Left ventricle myocardium inferior (tissue), 1 donor: Measurements from ENCODE around the gene ODC1. TPM values are rescaled to one million over a fixed set of nuclear protein-coding genes. Genes with fewer than 3 reads are reported as not detected.
"Not testable (repeated sequence)": the region's sequence is repeated elsewhere in the genome, so short reads cannot be mapped to it uniquely, and the experiment has no call there.

ENCODE experiments used
- DNase-seq: peaks from one replicate; pipeline ENCODE4 v3.0.0-alpha.2; 2020
- H3K27ac ChIP-seq: fragments of 200-600 bp; replicated peaks from 2 replicates; pipeline ENCODE4 v1.8.0; 2021
- H3K27me3 ChIP-seq: fragments of 200-600 bp; 2 replicates; pipeline ENCODE4 v1.8.0; 2021; ENCODE audit warnings: low read depth
- H3K36me3 ChIP-seq: fragments of 200-600 bp; 2 replicates; pipeline ENCODE4 v1.8.0; 2021
- H3K4me1 ChIP-seq: fragments of 200-600 bp; 2 replicates; pipeline ENCODE4 v1.8.0; 2021
- H3K4me3 ChIP-seq: fragments of 200-600 bp; 2 replicates; pipeline ENCODE4 v1.8.0; 2021; ENCODE audit warnings: mild to moderate bottlenecking, moderate library complexity
- H3K9me3 ChIP-seq: fragments of 200-600 bp; replicated peaks from 2 replicates; pipeline ENCODE4 v1.8.0; 2021
- intact Hi-C: fragments of 100-400 bp; cut with micrococcal nuclease; formaldehyde crosslinking; loops from one replicate; pipeline ENCODE4 v1.11.0; 2022
- total RNA-seq: library from RNA; stranded (reverse); fragmentation: NEBNext Ultra II Directional; extraction: Animal tissue kit (Norgen Biotek cat#: 25700); gene quantifications from one replicate; pipeline ENCODE4 v1.2.1, GENCODE V29; 2021
- TF ChIP-seq, protein P1 (sequence below): fragments of 200-600 bp; IDR thresholded peaks from 2 replicates; pipeline ENCODE4 v1.8.0; 2021; ENCODE audit warnings: antibody characterized with exemption, mild to moderate bottlenecking, borderline replicate concordance
- donor health status: DM: no; HTN: yes; CAD: no; lungs with severe emphysema.

The ODC1 gene
- total RNA-seq, 1 donor from 2014 or later = 41.7 TPM

DNA sequence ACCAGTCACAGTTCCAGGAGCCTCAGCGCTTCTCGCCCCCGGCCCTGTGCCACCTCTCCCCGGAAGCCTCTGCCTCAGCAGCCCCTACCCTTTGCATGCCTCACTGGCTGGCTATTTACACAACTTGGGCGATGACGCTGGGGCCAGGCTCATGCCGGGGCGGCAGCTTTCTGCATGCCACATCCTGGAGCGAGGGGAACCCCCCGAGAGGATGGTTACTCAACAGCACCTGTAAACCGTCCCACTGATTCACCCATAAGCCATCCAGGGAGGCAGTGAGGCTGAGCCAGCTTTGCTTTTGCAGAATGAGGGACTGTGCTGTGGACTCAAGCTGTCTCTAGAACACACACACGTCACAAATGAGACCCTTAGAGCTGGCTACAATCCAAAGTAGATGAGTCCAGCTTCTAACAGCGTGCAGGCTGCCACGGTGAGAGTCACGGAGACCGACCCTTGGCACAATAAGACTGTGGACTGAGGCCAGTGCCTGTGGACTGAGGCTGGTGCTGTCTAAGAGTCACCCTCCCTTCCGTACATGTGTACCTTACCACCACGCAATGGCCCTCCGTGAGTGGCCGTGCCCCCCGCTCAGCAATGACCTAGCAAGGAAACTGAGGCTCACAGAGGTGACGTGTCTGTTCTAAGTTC is 45.6 kb upstream of the ODC1 start:
- Histone ChIP-seq H3K27me3 (peaks cover 85% of the 10 kb centered on the region), H3K4me3 (no peak overlapping the region), H3K36me3 (no peaks in the 10 kb centered on the region), H3K4me1 (no peaks in the 10 kb centered on the region), H3K9me3 (peaks cover 12% of the 10 kb centered on the region), H3K27ac (no peak overlapping the region)
- TF ChIP-seq, protein P1, sequence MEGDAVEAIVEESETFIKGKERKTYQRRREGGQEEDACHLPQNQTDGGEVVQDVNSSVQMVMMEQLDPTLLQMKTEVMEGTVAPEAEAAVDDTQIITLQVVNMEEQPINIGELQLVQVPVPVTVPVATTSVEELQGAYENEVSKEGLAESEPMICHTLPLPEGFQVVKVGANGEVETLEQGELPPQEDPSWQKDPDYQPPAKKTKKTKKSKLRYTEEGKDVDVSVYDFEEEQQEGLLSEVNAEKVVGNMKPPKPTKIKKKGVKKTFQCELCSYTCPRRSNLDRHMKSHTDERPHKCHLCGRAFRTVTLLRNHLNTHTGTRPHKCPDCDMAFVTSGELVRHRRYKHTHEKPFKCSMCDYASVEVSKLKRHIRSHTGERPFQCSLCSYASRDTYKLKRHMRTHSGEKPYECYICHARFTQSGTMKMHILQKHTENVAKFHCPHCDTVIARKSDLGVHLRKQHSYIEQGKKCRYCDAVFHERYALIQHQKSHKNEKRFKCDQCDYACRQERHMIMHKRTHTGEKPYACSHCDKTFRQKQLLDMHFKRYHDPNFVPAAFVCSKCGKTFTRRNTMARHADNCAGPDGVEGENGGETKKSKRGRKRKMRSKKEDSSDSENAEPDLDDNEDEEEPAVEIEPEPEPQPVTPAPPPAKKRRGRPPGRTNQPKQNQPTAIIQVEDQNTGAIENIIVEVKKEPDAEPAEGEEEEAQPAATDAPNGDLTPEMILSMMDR = no peak
- no peak for DNase-seq
- intact Hi-C loops = no loop called here

DNA sequence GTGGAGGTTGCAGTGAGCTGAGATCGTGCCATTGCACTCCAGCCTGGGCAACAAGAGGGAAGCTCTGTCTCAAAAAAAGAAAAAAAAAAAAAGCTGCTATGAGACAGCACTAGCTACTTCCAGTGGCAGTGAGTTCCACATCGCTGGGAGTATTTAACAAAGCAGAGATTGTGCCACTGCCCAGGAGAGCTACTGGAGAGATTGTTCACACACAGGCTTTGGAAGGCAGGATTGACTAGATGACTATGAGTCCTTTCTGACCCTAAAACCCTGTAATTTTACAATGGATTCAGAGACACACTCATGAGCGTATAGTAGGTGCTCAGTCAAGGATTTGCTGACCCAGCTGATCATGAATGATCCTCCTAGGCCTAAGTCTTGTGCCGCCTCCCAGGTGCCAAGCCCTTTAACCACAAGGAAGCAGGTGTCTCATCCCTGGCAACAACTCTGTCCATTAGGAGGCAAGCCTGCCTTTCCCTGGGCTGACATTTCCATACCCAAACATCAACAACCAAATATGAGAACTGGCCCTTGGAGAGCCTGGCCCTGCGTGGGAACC is 45.0 kb upstream of the ODC1 start:
- no peak overlapping the region for H3K4me3 ChIP-seq
- H3K4me1 ChIP-seq = no peaks in the 10 kb centered on the region
- H3K9me3 ChIP-seq = peaks cover 12% of the 10 kb centered on the region
- TF ChIP-seq, protein P1 = no peak
- DNase-seq = no peak
- no peaks in the 10 kb centered on the region for H3K36me3 ChIP-seq
- peaks cover 83% of the 10 kb centered on the region for H3K27me3 ChIP-seq
- H3K27ac ChIP-seq = no peak overlapping the region
- intact Hi-C loops = no loop called here

DNA sequence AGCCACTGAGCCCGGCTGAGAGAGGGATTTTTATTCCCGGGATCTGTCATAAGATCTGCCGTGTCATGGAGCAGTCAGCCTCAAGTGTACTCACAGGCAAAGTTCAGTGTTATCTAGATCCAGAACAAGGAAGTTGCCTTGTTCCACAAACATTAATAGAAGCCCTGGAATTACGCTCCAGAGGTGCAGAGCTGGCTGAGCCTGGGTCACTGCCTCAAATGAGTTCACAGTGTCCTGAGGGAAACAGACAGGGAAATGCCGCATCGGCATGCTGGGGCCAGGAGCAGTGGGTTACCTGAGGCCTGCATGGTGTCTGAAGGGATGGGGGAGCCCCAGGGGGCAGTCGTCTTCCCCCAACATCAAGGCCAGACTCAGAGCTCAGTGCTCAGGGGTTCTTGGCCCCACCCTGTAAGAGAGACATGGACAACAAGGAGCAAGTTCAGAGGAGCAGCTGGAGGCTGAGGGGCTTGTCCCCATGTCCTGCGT is 42.7 kb upstream of the ODC1 start:
- Histone ChIP-seq H3K36me3 (no peaks in the 10 kb centered on the region), H3K27me3 (peaks cover 77% of the 10 kb centered on the region), H3K9me3 (peaks cover 12% of the 10 kb centered on the region), H3K4me1 (no peaks in the 10 kb centered on the region), H3K27ac (no peak overlapping the region), H3K4me3 (no peak overlapping the region)
- intact Hi-C loops = no loop called here
- TF ChIP-seq, protein P1 = no peak
- DNase-seq = no peak

DNA sequence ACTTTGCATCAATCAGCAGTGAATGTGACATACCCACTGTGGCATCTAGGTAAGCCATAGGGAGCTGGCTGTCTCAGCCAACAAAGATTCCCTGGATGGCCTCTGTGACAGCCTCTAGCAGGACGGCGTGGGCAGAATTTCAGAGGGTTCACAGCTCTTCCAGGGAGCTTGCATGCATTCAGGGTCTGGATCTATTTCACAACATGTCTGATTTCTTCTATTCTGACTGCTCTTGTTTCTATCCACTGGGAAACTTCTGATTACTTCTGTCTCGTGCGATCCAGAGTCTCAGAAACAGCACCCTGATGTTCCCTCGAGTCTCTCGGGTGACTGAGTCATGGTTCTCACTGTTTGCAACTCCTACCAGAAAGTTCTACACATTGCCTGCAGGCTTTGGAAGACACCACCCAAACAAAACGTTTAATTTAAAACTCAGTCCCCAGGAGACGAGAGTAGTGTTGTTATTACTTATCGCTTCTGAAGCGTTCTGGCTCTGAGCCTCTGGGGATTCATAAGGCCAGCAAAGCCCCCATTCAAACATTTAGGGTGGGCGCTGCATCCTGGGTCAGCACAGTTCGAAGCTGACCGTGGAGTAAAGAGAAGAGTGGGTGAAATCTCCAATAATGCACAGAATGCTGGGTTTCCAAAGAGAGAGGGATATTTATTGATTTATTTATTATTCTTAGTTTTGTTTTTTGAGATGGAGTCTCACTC is 41.9 kb upstream of the ODC1 start:
- TF ChIP-seq, protein P1 = no peak
- peaks cover 71% of the 10 kb centered on the region for H3K27me3 ChIP-seq
- intact Hi-C loops = no loop called here
- no peak overlapping the region for H3K4me3 ChIP-seq
- peaks cover 12% of the 10 kb centered on the region for H3K9me3 ChIP-seq
- no peak for DNase-seq
- H3K27ac ChIP-seq = no peak overlapping the region
- H3K36me3 ChIP-seq = no peaks in the 10 kb centered on the region
- H3K4me1 ChIP-seq = no peaks in the 10 kb centered on the region

DNA sequence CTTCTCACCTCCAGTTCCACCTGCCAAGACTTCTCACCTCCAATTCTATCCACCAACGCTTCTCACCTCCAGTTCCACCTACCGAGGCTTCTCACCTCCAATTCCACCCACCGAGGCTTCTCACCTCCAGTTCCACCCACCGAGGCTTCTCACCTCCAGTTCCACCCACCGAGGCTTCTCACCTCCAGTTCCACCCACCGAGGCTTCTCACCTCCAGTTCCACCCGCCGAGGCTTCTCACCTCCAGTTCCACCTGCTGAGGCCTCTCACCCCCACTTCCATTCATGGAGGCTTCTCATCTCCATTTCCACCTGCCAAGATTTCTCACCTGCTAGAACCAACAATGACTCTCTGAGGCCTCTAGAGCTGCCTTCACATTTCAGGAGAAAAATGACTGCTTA is 40.0 kb upstream of the ODC1 start:
- H3K36me3 ChIP-seq, H3K4me3 ChIP-seq, DNase-seq, intact Hi-C loops, H3K4me1 ChIP-seq, H3K27ac ChIP-seq: not testable (repeated sequence)
- peaks cover 69% of the 10 kb centered on the region for H3K27me3 ChIP-seq
- H3K9me3 ChIP-seq = peaks cover 12% of the 10 kb centered on the region

DNA sequence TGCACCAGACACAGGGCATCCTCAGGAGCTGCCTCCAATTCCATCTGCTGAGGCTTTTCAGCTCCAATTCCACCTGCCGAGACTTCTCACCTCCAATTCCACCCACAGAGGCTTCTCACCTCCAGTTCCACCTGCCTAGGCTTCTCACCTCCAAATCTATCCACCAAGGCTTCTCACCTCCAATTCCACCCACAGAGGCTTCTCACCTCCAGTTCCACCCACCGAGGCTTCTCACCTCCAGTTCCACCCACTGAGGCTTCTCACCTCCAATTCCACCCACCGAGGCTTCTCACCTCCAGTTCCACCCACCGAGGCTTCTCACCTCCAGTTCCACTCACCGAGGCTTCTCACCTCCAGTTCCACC is 39.6 kb upstream of the ODC1 start:
- H3K4me1 ChIP-seq, H3K27ac ChIP-seq, H3K4me3 ChIP-seq, intact Hi-C loops, H3K36me3 ChIP-seq, DNase-seq: not testable (repeated sequence)
- Histone ChIP-seq H3K9me3 (peaks cover 12% of the 10 kb centered on the region), H3K27me3 (peaks cover 74% of the 10 kb centered on the region)
